ENCODE data around the gene ANO2.

The ANO2 gene

DNA sequence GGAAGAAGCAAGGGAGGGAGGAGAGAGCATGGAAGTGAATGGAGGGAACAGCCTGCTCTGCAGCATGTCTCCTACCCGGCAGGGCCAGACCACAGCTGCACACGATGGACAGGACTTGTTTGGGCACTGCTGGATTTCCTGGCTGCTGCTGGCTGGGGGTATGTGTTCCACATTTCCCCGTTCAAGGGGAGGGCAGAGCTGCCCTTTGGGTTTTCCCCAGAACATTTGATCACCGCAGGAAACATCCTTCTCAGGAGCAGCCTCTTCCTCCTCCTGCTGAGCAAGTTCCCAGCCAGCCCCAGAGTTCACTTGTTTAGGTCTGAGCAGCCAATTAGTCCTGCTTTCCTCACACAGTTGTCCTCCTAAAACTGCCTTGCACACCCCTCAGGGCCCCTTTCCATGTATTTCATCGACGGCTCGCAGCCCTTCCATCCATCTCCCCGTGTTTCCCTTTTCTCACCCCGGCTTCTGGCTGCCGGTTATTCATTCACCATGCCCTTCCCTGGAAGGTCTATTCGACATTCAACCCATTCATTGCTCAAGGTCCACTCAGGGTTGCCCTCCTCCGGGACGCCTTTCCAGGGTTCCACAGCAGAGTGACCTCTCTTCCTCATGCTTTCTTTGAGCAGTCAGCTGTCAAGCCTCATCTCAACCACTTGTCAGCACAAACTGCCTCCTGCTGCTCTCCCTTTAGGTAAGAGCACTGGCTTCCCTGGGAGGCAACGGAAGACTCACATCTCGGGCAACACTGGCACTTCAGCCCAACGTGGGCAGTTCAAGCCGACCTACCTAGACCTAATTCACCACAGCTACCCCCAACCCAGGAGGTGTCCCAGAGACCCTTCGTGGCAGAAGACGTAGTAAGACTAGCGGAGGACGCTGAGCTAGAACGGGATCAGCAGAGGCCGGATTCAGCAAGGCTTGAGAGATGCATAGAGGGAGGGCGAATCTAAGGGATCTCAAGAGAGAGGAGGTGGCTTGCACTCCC lies 20.1 kb upstream of the ANO2 start:
- DNase-seq (ENCODE audit: low read depth), result no peak

DNA sequence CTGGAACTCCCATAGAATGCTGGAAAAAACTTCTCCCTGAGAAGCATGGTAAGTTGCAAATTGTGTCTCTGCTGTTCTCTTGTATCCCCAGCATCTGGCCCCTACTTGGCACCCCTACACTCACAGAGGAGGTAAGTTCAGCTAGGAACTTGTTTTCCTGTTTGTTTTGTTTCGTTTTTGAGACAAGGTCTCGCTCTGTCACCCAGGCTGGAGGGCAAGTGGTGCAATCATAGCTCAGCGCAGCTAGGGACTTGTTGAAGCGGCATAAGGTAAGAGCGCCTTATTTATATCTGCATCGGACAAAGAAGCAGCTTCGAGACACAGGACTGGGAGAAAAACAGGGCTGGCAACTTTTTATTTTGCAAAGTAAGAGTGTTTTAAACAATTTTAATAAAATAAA lies 18.5 kb upstream of the ANO2 start:
- no peak for DNase-seq (ENCODE audit: low read depth)

DNA sequence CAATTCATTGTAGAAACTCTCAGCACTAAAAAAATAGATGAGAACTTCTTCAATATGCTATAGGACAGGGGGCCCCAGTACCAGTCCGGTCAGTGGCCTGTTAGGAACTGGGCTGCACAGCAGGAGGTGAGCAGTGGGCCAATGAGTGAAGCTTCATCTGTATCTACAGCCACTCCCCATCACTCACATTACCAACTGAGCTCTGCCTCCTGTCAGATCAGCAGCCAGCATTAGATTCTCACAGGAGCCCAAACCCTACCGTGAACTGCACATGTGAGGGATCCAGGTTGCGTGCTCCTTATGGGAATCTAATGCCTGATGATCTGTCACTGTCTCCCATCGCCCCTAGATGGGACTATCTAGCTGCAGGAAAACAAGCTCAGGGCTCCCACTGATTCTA lies 15.7 kb upstream of the ANO2 start:
- DNase-seq (ENCODE audit: low read depth), result no peak

DNA sequence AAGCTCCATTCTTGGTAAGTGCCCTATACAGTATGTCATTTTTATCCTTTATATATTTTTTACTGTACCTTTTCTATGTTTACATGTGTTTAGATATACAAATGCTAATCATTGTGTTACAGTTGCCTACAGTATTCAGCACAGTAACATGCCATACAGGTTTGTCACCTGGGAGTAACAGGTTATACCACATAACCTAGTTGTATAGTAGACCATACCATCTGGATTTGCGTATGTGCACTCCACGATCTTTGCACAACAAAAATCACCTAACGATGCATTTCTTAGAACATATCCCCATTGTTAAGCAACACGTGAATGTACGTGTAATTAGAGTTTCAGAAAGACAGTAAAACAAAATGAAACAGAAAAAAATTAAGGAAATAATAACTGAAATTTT lies 11.9 kb upstream of the ANO2 start:
- no peak for DNase-seq (ENCODE audit: low read depth)

DNA sequence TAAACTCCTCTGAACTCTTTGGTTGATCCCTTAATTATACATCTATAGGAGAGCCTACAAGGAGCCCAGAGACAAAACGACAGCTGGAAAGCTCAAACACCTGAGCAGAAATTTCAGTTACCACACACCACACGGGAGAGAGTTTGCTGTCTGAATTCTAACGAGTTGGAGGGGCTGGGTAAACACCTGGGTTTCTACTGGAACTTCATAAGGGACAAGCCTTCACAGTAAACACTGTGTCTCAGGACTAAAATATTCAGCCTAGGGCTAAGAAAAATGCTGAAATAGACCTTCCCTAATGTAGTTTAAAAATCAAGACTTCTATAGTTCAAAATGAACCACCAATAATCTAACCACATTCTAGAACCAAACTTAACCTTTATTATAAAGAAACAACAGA lies 9.6 kb upstream of the ANO2 start:
- DNase-seq (ENCODE audit: low read depth), result no peak

DNA sequence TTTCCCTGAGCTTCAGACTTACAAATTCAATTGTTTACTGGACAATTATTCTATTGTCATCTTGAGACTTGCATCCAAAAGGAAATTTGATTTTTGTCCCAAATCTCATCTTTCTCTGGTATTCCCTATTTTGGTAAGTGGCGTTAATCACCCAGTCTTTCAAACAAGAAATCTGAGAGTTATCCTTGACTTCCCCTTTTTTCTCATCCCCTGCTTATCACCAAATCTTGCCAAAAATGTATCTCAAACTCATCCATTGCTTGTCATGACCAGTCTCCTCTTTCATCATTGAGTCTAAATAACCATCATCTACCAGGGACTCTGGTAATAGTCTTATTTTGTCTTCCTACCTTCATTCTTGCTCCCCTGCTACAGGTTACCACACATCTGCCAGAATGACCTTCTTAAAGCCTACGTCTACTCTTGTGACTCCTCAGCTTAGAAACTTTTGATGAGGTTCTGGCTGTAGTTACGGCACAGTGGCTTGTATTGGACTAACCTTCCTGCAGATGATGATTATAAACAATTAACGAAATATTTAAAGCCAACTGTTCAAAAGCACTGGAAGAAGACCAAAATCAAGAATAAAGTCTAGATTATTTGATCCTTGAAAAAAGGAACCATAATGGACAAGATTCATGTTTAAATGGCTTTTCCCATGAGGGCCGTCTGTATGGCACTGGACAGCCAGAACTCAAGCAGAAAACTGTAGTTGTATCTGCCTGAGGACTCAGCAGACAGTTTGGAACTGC lies 9.0 kb upstream of the ANO2 start:
- no peak for DNase-seq (ENCODE audit: low read depth)

DNA sequence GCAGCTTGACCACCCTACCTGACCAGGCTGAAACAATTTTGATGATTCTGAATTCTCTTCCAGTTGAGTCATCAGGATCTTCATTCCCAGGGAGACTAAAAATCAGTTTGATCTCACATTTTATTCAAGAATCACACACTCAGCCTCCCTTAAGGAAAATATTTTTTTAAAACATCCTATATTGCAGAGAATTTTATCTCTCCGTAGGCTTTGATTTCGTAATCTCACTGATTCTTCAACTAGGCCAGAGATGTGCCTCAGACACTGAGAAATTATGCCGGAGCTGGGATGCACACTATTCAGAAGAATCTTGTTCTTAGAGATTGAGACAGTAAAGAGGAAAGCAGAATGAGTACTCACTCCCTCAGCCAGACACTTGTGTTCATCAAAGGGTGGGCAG lies 7.0 kb upstream of the ANO2 start:
- no peak for DNase-seq (ENCODE audit: low read depth)

DNA sequence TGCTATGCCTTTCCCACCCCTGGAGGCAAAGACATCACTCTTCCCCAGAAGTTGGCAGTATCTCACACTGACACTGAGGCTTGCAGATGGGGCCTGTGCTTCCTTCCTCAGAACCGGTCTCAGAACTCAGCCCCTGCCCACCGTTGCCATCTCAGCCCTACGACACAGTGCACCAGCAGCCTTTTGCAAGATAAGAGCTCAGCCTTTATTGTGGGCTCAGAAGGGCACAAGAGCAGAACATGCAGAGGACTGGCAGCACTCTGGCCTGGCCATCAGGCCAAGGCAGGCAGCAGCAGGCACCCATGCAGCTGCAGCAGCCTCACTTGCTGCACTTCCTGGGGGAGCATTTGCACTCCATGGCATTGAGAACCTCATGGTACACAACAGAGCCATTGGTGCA lies 3.6 kb upstream of the ANO2 start:
- no peak for DNase-seq (ENCODE audit: low read depth)

DNA sequence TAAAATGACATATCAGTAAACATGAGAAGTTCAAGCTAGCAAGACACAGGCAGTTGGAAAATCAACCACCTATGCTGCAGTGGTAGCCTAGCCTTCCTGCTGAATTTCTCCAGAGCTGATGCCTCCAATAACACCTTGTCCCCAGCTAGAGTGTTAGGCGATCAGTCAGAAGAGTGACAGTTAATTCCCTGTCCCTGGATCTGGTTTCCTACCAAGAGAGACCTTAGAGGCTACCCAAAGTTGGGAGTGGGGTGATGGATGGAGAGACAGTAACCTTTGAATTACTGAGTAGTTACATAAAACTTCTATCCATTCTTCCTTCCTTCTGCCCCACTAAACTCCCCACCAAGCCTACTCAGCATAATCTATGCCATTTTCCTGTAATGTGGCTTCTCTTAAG lies 1.9 kb upstream of the ANO2 start:
- no peak for DNase-seq (ENCODE audit: low read depth)

DNA sequence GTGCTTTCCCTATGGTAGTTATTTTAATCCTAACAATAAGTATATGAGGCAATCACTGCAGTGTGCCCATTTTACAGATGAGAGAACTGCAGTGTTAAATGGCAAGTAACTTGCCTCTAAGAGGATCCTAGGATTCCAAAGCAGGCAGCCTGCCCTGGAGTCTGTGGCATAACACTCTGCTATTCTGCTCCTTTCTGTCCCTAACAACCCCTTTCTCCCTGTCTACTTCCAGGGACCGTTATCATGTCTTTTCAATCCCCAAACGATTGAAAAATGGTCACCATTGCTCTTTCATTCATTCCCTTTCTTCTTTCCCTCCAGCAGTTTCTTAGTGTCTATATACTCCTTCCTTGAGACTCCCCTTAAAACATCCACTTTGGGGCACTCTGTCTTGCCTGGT lies 1.3 kb upstream of the ANO2 start:
- DNase-seq (ENCODE audit: low read depth), result no peak

DNA sequence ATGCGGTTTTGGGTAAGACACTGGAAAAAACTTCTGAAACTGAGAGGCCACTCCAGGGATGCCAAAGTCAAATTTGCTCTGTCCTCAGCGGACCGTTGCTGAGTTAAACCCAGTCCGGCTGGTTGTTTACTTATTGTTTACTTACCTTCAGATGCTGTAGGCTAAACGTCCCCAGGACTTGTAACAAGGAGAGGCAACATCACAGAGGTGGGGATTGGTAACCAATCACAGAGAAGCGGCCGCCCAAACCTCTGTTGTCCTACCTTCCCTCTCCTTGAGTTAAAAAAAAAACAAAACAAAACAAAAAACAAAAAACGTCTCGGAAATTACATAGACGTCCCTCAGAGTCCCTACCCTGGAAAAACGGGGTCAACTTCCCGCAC lies 380 bp downstream of the ANO2 start:
- DNase-seq (ENCODE audit: low read depth), result no peak

DNA sequence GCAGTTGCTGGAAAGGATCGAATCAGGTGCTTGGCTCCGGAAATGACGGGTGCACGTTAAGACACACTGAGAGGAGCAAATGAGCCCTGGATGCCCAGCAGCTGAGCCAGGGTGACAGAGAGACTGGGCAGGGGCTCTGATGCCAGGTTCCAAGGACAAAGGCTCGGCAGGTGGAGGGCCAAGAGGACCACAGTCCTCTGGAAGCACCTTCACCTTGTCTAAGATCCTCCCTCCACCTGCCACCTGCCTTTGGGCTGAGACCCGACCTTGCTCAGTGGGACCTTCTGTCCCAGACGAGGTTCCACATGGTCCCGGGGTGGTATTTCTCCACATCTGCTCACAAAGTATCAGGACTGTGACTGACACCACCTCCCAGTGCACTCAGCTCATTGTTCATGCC lies 1.0 kb downstream of the ANO2 start:
- no peak for DNase-seq (ENCODE audit: low read depth)

DNA sequence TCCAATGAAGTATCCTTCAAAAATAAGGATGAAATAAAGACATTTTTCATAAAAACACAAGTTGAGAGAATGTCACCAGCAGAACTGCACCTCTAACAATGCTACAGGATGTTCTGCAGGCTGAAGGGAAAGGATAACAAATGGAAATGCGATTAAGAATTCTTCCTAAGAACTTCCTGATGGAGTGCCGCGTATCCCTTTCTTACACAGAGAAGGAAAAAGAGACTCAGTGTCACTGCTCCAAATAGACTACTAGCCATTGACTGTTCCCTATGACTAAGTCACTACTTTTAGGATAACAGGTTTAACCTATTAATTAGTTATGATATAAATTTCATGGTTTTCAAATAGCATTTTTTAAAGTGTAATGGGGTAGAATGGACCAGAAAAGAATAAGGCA lies 3.2 kb downstream of the ANO2 start:
- no peak for DNase-seq (ENCODE audit: low read depth)

DNA sequence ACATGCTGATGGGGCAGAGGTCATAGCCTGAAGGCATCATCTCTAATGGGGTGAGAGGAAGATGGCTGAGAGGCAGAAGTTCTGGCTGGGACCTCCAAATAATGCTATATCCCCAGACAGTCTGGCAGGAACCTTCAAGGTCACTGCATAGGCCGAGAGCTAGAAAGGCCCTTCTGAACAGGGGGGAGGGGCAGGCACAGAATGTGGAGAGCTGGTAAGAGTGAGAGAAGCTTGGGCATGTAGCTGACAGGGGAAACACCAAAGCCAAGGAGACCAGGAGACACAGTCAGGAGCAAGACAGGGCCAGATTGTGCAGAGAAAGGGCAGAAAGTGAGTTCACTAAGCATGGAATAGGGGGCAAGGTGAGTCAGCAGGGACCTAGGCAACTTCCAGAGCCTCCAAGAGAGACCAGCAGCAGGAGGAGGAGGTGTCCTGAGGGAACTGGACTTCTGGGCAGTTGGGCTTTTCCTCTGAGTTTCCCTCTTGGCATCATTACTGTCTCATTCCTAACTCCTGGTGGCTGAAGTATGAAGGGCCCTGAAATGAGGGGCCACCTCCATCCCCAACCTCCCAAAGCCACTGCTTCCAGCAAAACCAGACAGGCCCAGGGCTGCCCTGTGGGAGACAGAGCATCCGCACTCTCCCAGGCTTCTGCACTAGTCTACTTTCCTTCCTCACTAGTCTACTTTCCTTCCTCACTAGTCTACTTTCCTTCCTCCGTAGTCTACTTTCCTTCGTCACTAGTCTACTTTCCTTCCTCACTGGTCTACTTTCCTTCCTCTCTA lies 17.1 kb downstream of the ANO2 start:
- DNase-seq (ENCODE audit: low read depth), result no peak

DNA sequence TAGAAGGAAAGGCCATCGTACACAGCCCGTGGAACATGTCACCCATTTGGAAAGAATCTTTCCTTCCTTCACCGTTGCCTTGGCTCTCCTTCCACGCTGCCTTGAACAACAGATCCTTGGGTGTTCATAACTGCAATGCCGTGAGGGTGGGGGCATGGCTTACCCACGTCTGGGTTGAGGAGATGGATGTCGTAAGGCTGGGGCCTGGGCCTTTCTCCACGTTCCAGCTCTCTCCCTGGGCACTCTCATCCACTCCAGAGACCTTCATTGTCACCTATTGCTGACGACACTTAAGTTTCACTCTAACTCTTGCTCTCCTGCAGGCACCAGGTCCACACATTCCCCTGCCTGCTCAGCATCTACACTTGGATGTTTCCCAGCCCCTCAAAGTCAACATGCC lies 19.4 kb downstream of the ANO2 start:
- no peak for DNase-seq (ENCODE audit: low read depth)

DNA sequence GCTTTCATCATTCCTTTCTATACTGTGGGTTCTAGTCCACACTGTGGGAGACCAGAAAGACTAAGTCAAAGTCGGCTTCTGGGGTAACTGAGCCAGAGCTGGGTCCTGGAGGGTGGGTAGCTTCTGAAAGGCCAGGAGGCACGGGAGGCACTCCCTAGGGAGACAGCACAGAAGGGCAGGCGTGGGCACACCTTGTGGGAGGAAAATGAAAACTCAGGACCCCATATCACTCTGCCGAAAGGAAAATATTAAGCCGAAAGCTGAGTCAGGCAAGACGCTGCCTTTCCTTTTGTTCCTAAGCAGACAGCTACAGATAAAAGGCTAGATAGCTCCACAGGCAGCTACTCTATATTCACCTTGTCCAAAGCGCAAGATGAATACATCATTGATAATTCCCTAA lies 20.7 kb downstream of the ANO2 start:
- no peak for DNase-seq (ENCODE audit: low read depth)

DNA sequence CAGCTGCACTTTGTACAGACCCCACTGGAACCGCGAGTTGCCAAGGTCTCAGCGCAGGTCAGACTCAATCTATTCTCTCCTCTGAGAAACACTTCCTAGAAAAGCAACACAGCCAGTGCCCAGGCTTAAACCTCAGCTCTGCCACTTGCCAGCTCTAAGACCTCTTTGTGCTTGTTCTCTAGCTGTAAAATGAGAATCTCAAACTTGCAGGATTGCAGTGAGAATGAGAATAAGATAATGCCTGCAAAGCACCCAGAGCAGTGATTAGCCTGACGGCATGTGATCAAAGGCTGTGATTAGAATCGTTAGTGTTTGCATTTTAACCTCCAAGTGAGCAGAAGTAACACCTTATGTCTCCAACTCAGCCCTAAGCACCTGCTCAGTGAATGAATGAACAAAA lies 21.3 kb downstream of the ANO2 start:
- DNase-seq (ENCODE audit: low read depth), result no peak

DNA sequence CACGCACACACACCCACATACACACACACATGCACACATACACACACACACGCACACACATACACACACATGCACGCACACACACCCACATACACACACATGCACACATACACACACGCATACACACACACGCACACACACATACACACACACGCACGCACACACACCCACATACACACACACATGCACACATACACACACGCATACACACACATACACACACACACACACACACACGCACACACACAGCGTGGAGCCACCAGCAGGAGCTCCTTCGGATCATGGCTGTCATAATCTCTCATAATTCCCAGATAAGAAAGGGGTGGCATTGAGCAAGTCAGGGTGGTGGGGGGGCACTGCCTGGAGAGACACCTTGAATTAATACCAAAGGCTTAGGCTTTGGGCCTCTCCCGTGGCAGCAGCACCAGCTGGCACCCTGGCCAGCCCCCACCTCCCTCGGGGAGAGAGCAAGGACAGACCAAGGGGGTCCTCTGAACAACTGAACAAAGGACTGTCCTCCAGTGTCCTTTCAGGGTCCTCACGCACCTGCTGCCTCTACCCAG lies 21.9 kb downstream of the ANO2 start:
- no peak for DNase-seq (ENCODE audit: low read depth)

DNA sequence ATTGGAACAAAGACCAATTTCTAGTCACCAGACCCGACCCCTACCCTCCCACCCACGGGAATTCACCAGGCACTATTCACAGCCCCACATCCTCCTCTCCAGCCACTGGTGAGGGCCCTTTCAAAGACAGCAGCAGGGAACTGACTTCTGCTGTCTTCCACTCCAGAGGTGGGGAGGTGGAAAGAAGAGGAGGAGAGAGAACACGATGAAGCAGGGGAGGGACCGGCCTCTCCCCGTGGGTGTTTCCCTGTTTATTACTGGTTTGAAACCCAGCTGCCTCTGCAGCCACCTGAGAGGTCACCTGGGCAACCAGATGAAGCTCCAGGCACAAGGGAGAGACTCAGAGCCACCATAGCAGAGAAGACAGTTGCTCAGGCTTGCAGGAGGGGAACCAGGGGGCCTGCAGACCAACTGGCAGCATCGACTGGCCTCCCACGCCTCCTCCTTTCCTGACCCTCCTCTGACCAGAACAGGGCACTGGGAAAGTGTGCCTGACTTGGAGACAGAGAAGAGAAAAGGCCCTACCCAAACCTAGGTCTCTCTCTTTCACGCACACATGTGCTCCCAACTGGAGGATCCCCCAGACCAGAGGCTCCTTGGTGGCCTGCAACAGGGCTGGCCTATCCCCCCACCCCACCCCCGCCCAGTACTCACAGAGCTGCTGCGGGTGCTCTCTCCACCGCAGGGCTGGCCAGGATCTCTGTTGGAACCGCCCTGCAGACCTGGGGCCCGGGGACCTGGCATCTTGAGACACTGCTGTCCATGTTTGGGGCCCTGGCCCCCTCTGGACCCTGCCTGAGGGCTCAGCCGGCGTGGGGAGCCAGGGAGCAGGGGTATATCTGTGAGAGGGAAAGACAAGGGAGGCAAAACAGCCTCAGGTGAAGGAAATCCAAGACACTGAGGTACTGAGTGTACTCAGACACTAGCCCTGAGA lies 22.8 kb downstream of the ANO2 start:
- no peak for DNase-seq (ENCODE audit: low read depth)

DNA sequence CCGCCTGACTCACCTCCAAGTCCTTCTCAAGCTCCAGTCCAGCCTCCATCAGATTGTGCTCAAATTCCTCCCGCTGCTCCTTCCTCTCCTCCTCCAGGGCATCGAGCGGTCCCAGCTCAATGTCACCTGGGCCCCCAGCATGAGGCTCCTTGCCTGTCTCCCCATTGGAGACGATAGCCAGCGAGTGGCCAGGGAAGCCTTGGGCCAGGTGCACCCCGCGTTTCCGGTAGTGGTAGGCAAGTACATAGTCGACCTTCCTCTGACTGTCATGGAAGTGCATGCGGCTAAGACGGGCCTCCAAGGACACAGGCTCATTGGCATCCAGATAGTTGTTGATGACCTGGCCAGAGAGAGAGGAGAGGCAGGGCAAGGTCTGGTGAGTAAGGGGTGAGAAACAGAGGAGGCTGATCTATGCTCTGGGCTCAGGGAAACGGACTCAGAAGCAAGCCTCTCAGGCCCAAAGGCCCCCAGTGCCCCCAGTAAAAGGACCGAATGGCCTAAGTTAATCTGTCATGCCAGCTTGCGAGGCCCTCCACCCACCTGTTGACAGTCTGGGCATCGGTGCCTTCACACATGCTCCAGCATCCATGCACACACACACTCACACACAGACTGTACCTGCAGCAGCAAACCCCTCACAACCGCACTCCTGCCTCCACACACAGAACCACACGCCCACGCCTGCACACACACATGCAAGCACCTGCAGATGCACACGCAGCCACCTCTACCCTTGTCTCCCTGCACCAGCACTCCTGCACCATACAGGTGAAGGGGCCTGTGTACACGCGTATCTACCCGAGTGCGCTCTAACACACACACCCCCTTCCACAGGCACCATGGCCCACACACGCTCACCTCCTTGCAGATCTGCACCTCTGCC lies 23.8 kb downstream of the ANO2 start:
- DNase-seq (ENCODE audit: low read depth), result no peak
